Measurements from ENCODE around the gene ACP7.

GRCh38 chr19:39115105-39115847, 31.1 kb downstream of the ACP7 start:
- TF ChIP-seq EP300 (IDR thresholded peaks at IDR 0.05; ENCODE audit: borderline replicate concordance in 1 of 2, low read depth in 1 of 2, low read length in 1 of 2) (no peak), POLR2AphosphoS5 (IDR thresholded peaks at IDR 0.05; ENCODE audit: low read depth, low read length) (no peak), CTCF (IDR thresholded peaks at IDR 0.05) (no peak), RAD21 (IDR thresholded peaks at IDR 0.05; ENCODE audit: low read length) (no peak), RFX5 (IDR thresholded peaks at IDR 0.05; ENCODE audit: low read length) (no peak), GABPA (IDR thresholded peaks at IDR 0.05; ENCODE audit: low read depth) (no peak)
